ENCODE data around the gene ERG28.
"Not testable (repeated sequence)": the region's sequence is repeated elsewhere in the genome, so short reads cannot be mapped to it uniquely, and the experiment has no call there.

Gene ERG28

DNA sequence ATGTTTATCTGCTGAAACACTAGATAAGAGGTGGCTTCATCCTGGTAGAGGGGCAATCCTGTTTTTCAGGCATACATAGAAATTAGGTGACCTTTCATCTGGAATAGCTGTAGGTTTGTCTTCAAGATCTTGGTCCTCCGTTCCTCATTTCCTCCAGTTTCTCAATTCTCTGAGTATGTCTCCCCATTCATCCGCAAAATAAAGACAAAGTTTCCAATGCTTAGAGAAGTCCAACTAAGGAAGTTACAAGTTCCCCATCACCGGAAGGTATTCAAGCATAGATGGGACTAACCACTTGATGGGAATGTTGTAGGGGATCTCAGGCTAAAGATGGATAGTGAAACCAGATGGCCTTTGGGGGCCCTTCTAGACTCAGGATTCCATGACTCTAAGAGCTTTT, 34.3 kb downstream of the ERG28 start:
- DNase-seq (ENCODE audit: low read depth in 2 of 2) = no peak

DNA sequence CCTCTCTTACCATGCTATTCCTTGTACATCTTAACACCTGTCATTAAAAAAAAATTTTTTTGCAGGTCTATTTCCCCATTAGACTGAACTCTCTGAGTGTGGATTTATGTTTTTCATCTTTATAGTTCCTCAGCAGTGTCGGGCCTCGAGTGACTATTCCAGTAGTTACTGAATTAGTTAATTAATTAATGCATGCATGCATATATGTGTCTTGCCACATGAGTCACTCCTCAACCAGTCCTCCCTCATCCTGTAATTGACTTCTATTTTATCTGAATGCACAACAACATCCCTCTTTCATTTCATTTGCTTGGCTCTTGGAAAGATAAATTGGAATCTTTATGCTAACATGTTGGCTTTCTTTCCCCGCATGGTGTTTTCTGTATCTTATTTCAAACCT, 35.6 kb downstream of the ERG28 start:
- no peak for DNase-seq (ENCODE audit: low read depth in 2 of 2)

DNA sequence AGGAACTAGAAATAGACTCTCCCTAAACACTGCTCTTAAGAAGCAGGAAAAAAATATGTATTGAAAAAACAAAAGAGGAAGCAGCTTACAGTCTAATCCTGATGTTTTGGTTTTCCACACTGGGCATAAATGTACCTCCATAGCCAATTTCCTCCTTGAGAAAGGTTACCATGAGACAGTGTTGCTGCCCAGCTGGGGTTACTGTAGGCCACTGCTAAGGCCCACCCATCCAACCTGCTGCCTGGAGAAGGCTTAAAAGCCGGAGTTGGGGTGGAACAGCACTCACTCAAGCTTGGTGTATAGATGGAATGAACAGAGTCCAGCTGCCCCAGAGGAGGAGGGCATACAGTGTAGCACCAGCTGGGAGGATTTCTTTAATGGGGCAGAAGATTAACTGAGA, 41.1 kb downstream of the ERG28 start:
- DNase-seq (ENCODE audit: low read depth in 2 of 2) = no peak

DNA sequence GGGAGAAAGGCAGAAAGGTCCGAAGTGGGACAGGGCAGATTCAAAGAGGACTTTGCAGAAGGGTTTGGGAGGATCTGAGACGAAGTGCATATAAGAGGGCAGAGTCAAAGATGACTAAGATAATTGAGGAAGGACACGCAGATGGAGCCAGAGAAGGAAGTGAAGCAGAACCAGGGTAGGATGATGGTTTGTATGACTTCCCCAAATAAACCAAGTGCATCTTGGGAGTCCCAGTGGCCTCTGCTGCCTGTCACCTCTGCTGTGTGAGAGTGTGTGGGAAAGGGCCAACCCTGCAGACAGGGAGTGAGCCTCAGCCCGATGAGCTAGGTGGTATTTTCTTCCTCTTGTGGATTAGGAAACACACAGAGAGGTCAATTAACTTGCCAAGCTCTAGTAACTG, 45.5 kb downstream of the ERG28 start:
- no peak for DNase-seq (ENCODE audit: low read depth in 2 of 2)

DNA sequence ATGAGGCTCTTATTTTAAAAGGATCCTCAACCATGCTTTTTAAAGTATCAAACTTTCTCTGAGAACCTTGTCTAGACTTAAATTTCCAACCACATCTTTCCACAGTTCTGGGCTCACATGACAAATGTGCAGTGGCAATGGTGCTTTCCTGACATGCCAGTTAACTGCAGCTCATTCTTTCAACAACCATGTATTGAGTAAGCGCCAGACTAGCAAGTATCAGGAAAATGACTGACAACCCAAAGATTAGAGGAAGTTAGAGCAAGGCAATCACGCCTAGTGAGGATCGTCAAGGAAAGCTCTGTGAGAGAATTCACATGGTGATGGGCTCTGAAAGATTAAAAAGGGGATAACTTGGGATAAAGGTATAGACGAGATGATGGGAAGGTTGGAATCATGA, 46.5 kb downstream of the ERG28 start:
- DNase-seq (ENCODE audit: low read depth in 2 of 2) = no peak

DNA sequence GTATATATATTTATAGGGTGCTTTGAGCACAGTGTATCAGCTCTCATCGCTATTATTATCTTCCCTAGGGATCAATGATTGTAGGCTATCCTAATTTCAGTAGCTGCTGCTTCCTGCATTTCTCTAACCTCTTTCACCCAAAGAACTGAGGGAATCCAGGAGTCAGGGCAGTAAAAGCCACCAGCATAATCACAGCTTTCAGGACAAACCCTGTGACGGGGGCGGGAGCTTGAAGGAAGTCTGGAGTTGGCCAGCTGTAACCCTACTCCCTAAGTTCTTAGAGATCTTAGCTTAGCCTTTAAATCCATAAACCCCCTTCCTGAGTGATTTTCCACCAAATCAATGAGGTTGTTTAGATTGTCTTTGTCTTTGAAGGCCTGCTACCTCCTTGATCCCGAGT, 48.5 kb downstream of the ERG28 start:
- no peak for DNase-seq (ENCODE audit: low read depth in 2 of 2)

DNA sequence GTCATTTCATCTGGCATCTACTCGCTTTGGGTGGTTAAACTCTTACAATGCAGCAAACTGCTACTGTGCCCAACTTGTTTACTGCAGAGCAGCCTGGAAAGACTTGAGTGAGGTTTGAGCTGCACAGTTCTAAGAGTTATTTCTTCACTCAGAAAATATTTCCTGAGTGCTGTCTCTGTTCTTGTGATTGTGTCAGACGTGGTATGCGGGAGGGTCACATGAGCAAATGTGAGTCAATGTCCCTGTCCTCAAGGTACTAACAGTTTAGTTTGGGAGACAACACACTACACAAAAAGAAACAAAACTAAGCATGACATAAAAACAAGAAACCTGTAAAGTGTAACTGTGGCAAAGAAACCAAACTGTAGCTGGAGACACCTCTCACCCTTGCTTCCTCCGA, 49.8 kb downstream of the ERG28 start:
- DNase-seq (ENCODE audit: low read depth in 2 of 2) = no peak

DNA sequence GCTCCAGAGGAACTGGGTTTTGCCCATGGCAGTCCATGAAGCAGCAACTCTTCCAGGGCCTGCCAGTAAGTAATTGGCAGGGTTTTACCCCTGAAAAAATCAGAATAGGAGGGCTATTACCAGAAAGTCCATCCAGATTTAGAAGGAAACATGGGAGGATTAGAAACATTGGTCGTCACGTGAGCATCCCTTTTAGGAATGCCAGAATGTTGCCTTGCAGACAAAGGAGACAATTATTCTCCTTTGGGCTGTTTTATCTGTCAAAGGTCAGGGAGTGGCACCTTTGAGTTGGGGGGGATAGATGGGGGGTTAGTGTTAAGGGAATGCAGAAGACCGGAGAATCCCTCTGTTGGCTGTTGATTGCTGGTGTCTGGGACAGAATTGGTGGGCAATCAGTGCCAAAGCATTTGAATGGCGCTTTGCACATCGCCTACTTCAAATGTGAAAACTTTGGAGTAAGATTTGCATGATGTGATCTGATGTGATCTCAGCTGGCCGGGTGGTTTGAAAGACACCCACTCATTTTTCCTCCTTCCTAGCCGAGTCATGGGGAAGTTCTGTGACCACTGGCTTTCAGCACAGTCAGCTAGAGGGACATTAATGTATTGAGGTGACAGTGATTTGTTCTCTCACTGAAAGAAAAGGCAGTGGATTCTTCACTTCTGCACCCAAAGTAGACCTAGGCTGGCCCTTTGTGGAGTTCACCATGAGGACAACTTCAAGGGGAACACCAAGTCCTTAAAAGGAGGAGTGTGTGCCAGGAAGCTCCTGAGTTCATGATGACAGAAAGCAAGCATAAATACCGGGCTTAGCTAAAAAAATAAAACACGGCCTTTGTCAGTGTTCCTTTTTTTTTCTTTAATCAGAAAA, 50.8 kb downstream of the ERG28 start:
- DNase-seq (ENCODE audit: low read depth in 2 of 2) = no peak

DNA sequence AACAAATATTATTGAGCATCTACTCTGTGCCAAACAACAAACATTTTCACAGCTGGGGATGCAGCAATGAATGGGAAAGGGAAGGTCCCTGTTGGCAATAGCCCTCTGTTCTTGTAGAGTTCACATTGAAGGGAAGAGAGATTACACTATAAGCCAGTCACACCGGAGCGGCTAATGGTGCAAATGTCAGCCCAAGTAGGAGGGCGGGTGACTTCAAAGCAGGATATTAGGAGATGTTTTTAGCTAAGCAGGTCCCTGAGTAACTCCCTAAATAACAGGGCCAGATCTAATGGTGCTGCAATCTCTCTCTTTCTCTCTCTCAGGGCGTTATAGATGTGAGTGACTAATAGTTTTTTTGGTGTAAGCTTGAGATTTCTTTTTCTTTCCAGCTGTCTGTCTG, 51.6 kb downstream of the ERG28 start:
- no peak for DNase-seq (ENCODE audit: low read depth in 2 of 2)

DNA sequence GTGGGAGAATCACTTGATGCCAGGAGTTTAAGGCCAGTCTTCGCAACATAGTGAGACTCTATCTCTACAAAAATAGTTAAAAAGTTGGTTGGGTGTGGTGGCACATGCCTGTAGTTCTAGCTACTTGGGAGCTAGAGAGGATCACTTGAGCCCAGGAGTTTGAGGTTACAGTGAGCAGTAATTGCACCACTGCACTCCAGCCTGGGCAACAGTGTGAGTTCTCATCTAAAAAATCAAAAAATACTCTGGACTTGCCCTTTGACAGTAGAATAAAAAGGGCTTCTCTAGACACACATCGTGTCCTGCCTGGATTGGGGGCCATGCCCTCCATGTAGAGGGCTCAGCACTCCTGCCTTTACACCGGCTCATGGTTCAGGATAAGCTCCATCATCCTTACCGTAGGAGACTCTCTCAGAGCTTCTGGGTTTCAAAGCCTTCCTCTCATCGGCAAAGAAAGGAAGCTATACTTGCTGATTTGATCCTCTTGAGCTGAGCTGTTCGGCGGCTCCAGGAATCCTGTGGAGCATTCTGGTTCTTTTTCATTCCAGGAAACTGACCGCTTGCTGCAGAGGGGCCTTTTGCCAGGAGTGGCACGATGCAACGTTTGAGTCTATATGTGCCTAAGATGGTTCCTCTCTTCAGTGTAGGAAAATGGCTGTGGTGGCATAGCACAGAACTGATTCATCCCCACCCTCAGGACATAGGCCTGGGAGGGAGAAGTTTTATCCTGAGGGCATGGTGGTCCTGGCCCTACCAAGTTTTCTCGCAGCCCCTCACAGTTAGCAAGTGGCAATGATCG, 52.6 kb downstream of the ERG28 start:
- no peak for DNase-seq (ENCODE audit: low read depth in 2 of 2)

DNA sequence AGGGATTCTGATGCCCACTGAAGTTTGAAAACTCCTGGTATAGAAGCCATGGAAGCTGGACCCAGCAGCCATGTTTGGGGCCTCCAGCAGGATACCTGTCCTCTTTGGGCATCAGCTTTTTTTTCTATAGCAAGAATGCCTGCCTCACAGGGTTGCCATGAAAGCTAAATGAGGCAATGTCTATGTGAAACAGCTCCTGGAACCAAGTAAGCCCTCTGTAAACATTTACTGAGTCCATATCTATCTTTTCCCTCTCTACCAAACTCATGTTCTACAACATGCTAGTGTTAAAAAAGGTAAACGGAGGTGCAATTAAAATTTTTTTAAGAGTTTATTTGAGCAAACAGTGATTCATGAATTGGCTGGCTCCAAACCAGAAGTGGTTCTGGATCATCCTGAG, 53.6 kb downstream of the ERG28 start:
- DNase-seq (ENCODE audit: low read depth in 2 of 2) = no peak

DNA sequence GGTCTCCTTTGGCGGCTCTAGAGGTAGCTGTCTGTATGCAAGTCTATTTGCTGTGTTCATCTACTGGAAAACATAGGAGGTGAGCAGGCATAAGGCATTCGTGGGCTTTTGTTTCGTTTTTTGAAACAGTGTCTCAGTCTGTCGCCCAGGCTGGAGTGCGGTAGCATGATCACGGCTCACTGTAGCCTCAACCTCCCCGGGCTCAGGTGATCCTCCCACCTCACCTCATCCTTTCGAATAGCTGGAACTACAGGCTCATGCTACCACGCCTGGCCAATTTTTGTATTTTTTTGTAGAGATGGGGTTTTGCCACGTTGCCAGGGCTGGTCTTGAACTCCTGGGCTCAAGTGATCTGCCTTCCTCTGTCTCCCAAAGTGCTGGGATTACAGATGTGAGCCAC, 54.8 kb downstream of the ERG28 start:
- DNase-seq (ENCODE audit: low read depth in 2 of 2) = no peak

DNA sequence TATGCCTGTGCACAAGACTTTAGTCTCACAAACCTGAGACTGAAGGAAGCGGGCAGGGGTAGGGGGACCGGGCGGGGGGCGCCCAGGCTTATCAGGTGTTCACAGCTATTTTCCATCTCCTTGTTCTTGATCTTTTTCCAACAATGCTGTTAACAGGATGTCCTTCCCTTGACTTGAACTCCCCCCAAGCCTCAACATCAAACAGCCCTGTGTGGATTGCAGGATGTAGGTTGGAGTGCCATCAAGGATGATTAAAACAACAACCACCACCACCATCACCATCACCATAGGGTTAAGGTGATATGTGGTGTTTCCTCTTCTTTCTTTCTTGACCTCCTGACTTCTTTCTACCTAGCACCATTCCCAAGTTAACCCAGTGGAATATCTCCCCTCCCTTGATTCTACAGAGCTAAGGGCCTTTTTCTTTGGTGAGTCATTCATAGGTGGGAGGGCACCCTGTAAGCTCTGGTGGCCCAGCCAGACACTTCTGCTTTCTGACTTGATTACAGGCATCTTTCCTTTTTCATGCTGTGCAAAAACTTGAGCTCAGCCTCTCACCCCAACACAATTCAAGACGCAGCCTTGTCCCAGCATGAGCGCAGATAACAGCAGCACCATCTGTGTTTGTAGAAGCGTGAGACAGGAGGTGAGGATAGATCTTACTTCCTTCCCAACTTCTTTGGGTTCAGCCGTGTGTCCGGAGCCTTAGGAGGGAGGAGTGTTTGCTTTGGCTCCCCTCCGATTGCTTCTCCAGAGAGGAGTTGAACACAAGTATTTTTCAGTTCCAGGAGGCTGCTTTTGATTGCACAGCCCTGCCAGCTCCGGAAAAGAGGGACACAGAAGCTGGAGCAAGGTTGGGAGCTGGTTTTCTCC, 55.5 kb downstream of the ERG28 start:
- DNase-seq (ENCODE audit: low read depth in 2 of 2) = no peak

DNA sequence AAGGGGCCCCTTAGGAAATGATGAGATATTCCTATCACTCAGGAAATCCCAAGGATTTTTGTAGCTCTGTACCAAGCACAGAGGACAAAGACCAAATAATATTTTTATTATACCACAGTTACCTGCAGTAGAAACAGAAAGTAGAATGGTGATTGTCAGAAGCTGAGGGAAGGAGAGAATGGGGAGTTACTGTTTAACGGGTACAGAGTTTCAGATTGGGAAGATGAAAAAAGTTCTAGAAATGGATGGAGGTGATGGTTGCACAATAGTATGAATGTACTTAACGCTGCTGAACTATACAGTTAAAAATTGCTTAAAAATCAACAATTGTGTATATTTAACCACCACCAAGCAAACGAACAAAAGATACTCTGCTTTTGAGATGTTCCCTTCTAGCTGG, 58.2 kb downstream of the ERG28 start:
- no peak for DNase-seq (ENCODE audit: low read depth in 2 of 2)

DNA sequence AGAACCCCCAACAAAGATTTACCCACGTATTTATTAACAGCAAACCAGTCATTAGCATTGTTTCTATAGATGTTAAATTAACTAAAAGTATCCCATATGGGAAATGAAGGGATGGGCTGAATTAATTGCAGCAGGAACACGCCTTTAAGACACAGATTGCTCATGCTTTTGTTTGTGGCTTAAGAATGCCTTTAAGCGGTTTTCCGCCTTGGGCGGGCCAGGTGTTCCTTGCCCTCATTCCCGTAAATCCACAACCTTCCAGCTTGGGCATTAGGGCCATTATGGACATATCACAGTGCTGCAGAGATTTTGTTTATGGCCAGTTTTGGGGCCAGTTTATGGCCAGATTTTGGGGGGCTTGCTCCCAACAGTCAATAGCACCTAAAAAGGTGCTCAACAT, 59.6 kb downstream of the ERG28 start:
- not testable (repeated sequence) for DNase-seq (ENCODE audit: low read depth in 2 of 2)

DNA sequence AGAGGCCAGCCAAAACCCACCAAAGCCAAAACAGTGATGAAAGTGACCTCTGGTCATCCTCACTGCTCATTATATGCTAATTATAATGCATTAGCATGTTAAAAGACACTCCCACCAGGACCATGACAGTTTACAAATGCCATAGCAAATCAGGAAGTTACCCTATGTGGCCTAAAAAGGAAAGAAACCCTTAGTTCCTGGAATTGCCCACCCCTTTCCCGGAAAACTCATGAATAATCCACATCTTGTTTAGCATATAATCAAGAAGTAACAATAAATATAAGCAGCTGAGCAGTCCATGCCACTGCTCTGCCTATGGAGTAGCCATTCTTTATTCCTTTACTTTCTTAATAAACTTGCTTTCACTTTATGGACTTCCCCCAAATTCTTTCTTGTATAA, 60.6 kb downstream of the ERG28 start:
- not testable (repeated sequence) for DNase-seq (ENCODE audit: low read depth in 2 of 2)
